ENCODE data around the gene UTP25. TPM values are rescaled to one million over a fixed set of nuclear protein-coding genes. Genes with fewer than 3 reads are reported as not detected.

The UTP25 gene, protein sequence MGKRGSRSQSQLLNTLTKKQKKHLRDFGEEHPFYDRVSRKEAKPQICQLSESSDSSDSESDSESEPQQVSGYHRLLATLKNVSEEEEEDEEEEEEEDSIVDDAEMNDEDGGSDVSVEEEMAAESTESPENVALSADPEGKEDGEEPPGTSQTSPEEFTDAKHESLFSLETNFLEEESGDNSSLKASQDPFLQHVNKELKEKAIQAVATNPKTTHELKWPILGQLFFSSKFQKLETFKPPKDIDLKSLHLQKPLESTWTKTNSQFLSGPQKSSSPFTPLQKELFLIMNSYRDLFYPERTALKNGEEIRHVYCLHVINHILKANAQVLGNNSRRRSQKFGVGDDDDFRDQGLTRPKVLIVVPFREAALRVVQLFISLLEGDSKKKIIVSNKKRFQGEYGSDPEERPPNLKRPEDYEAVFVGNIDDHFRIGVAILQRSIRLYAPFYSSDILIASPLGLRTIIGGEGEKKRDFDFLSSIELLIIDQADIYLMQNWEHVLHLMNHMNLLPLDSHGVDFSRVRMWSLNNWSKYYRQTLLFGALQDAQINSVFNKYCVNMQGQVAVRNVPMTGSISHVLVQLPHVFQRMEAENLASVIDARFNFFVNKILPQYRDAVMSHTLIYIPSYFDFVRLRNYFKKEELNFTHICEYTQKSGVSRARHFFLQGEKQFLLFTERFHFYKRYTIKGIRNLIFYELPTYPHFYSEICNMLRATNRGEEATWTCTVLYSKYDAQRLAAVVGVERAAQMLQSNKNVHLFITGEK
- 7.3 TPM for polyA plus RNA-seq (2013, experiment 1 of 2)
- 7.1 TPM for polyA plus RNA-seq (2013, experiment 2 of 2)

DNA sequence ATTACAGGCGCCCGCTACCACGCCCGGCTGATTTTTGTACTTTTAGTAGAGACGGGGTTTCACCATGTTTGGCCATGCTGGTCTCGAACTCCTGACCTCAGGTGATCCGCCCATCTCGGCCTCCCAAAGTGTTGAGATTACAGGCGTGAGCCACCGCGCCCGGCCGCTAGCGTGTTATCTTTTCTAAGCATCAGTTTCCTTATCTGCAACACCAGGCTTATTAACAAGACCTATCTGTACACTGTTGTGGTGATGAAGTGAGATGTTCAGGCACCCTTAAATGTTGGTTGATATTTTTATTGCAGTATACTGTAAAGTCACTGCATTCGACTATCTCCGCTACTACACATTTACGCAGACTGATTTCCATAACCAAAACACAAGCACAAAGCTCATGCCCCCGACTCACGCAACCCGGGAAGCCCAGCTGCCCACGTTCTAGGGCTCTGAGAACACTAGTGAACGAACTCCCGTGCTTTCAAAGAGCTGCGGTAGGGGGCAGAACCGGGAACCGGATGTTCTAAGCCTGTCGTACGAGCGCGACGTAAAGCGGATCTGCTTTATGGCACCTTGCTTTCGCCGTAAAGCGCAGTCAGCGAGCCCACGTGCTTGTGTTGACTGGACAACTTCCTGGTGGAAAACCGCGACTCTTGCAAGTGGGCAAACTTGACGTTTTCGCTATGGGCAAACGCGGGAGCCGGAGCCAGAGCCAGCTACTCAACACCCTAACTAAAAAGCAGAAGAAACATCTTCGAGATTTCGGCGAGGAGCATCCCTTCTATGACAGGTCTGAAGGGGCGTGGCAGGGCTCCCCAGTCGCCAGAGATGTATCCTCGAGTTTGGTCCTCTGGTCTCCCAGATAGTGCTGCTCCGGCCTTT lies at the start of gene UTP25:
Gene UTP25 (plus strand): TSS at position 589 of the 879 bp plus-strand sequence. CDS start 92 bp downstream, at position 681.
- H4K8ac ChIP-seq (ENCODE audit: low read depth, low read length), result peak within 1 kb of the TSS; percentile 97
- peak within 1 kb of the TSS; percentile 16 for H3K4ac ChIP-seq (ENCODE audit: low read depth, low read length)
- H2BK120ac ChIP-seq (ENCODE audit: low read depth, low read length), result no peak within 1 kb of the TSS
- no peak within 1 kb of the TSS for H2BK5ac ChIP-seq (ENCODE audit: low read length)
- H2BK15ac ChIP-seq (replicated peaks; ENCODE audit: low read depth), result no peak within 1 kb of the TSS
- no CpG with 5 or more reads among the region's 51 CpGs for WGBS (ENCODE audit: extremely low coverage, insufficient coverage, low lambda C conversion rate)
- H2AK5ac ChIP-seq (ENCODE audit: low read length), result no peak within 1 kb of the TSS
- peaks cover 3% of the 10 kb centered on the region for H3K79me2 ChIP-seq (ENCODE audit: control insufficient read depth, insufficient read depth, low read length)
- no peaks in the 10 kb centered on the region for H3K79me1 ChIP-seq (ENCODE audit: low read length)
- no peaks in the 10 kb centered on the region for H3K4me1 ChIP-seq (ENCODE audit: control insufficient read depth, low read depth, low read length)
- H4K5ac ChIP-seq (ENCODE audit: low read length), result no peak within 1 kb of the TSS
- DNase-seq, result peak; percentile 98
- no peak within 1 kb of the TSS for H3K18ac ChIP-seq (ENCODE audit: low read length)
- peak within 1 kb of the TSS; percentile 58 for H3K4me2 ChIP-seq (ENCODE audit: low read length)
- no peak within 1 kb of the TSS for H3K23ac ChIP-seq (ENCODE audit: low read length)
- peak within 1 kb of the TSS; percentile 88 for H3K4me3 ChIP-seq (ENCODE audit: low read length)
- peak within 1 kb of the TSS; percentile 75 for H3K9ac ChIP-seq (ENCODE audit: low read length)
- no peaks in the 10 kb centered on the region for H3K27me3 ChIP-seq (ENCODE audit: insufficient read depth, low read length, poor library complexity)
- peak within 1 kb of the TSS; percentile 84 for H3K56ac ChIP-seq (ENCODE audit: low read length)
- peak within 1 kb of the TSS; percentile 51 for H3K27ac ChIP-seq (ENCODE audit: low read depth, low read length)
- peaks cover 4% of the 10 kb centered on the region for H3K36me3 ChIP-seq (ENCODE audit: control insufficient read depth, insufficient read depth, low read length)

DNA sequence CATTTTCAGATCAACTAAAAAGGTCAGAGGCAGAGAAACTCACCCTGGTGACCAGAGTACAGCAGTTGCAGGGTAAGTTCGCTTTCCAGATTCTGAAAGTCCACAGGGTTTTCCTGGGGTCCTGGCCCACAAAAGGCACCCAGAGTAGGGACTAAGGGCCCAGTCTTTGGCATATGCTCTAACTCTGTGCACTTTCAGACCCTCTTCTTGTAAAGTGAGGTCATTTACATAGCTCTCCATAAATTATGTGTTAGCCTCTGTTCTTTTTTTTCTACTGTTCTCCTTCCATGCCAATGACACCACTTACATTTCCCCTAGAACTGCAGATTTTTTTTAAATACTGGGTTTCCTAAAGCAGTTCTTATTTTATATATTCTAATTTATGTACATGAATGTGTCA lies 49.7 kb upstream of the UTP25 start:
- Histone ChIP-seq H2BK15ac (replicated peaks; ENCODE audit: low read depth) (no peak overlapping the region), H3K23ac (ENCODE audit: low read length) (no peak overlapping the region), H3K9ac (ENCODE audit: low read length) (no peak overlapping the region), H3K4me2 (ENCODE audit: low read length) (no peak overlapping the region), H3K79me2 (ENCODE audit: control insufficient read depth, insufficient read depth, low read length) (no peaks in the 10 kb centered on the region), H3K4me1 (ENCODE audit: control insufficient read depth, low read depth, low read length) (no peaks in the 10 kb centered on the region), H3K56ac (ENCODE audit: low read length) (no peak overlapping the region), H4K8ac (ENCODE audit: low read depth, low read length) (no peak overlapping the region), H3K4me3 (ENCODE audit: low read length) (no peak overlapping the region), H3K27ac (ENCODE audit: low read depth, low read length) (no peak overlapping the region), H3K4ac (ENCODE audit: low read depth, low read length) (no peak overlapping the region), H4K5ac (ENCODE audit: low read length) (no peak overlapping the region), H3K79me1 (ENCODE audit: low read length) (peaks cover under 1% of the 10 kb centered on the region), H3K27me3 (ENCODE audit: insufficient read depth, low read length, poor library complexity) (no peaks in the 10 kb centered on the region), H2AK5ac (ENCODE audit: low read length) (no peak overlapping the region), H3K18ac (ENCODE audit: low read length) (no peak overlapping the region), H2BK120ac (ENCODE audit: low read depth, low read length) (no peak overlapping the region), H2BK5ac (ENCODE audit: low read length) (no peak overlapping the region), H3K36me3 (ENCODE audit: control insufficient read depth, insufficient read depth, low read length) (no peaks in the 10 kb centered on the region)
- WGBS (ENCODE audit: extremely low coverage, insufficient coverage, low lambda C conversion rate), result no CpG with 5 or more reads among the region's 1 CpG
- DNase-seq, result no peak

DNA sequence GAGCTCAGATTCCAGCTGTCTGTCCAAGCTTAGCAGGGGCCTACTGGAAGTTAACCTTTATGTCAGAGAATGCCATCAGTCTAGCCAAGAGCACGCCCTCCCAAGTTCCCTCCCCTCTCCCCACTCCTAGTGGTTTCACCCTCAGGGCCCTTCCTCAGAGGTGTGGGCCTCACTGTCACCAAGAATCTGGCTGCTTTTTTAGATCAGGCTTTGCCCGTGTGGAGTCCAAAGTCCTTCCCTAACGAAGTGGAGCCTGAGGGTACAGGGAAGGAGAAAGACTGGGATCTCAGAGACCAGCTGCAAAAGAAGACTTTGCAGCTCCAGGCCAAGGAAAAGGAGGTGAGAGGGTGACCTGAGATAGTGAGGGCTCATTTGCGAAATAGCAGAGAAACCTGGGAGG lies 47.5 kb upstream of the UTP25 start:
- no peak overlapping the region for H2BK120ac ChIP-seq (ENCODE audit: low read depth, low read length)
- H4K5ac ChIP-seq (ENCODE audit: low read length), result no peak overlapping the region
- H3K4me1 ChIP-seq (ENCODE audit: control insufficient read depth, low read depth, low read length), result no peaks in the 10 kb centered on the region
- H2AK5ac ChIP-seq (ENCODE audit: low read length), result no peak overlapping the region
- peak; percentile 7 for DNase-seq
- no peaks in the 10 kb centered on the region for H3K36me3 ChIP-seq (ENCODE audit: control insufficient read depth, insufficient read depth, low read length)
- no peak overlapping the region for H3K56ac ChIP-seq (ENCODE audit: low read length)
- H3K79me2 ChIP-seq (ENCODE audit: control insufficient read depth, insufficient read depth, low read length), result no peaks in the 10 kb centered on the region
- no peak overlapping the region for H4K8ac ChIP-seq (ENCODE audit: low read depth, low read length)
- no peaks in the 10 kb centered on the region for H3K27me3 ChIP-seq (ENCODE audit: insufficient read depth, low read length, poor library complexity)
- H3K4me3 ChIP-seq (ENCODE audit: low read length), result no peak overlapping the region
- no CpG with 5 or more reads among the region's 4 CpGs for WGBS (ENCODE audit: extremely low coverage, insufficient coverage, low lambda C conversion rate)
- H3K27ac ChIP-seq (ENCODE audit: low read depth, low read length), result no peak overlapping the region
- H2BK5ac ChIP-seq (ENCODE audit: low read length), result no peak overlapping the region
- H2BK15ac ChIP-seq (replicated peaks; ENCODE audit: low read depth), result no peak overlapping the region
- peaks cover 4% of the 10 kb centered on the region for H3K79me1 ChIP-seq (ENCODE audit: low read length)
- H3K4me2 ChIP-seq (ENCODE audit: low read length), result no peak overlapping the region
- H3K9ac ChIP-seq (ENCODE audit: low read length), result no peak overlapping the region
- H3K23ac ChIP-seq (ENCODE audit: low read length), result no peak overlapping the region
- H3K18ac ChIP-seq (ENCODE audit: low read length), result no peak overlapping the region
- no peak overlapping the region for H3K4ac ChIP-seq (ENCODE audit: low read depth, low read length)

DNA sequence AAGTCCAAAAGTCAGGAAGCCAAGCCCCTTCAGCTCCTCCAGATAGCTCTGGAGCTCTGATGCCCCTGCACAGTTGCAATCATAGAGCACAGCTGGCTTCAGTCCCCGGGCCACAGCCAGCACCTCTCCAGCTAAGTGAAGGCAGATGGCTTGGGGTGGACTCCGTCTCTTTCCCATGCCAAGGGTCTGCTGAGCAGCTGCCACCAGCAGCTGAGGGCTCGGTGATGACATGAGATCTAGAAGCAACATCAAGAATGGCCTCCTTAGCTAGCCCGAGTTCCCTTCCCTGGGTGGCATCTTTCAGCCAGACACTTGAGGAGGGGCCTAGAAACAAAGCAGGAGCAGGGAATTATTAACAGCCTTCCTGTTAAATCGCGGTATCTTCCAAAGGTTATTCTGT lies 44.4 kb upstream of the UTP25 start:
- Histone ChIP-seq H3K79me1 (ENCODE audit: low read length) (peaks cover 4% of the 10 kb centered on the region), H3K27ac (ENCODE audit: low read depth, low read length) (no peak overlapping the region), H4K5ac (ENCODE audit: low read length) (no peak overlapping the region), H3K27me3 (ENCODE audit: insufficient read depth, low read length, poor library complexity) (no peaks in the 10 kb centered on the region), H2BK5ac (ENCODE audit: low read length) (no peak overlapping the region), H2AK5ac (ENCODE audit: low read length) (no peak overlapping the region), H3K4me1 (ENCODE audit: control insufficient read depth, low read depth, low read length) (no peaks in the 10 kb centered on the region), H3K4me3 (ENCODE audit: low read length) (no peak overlapping the region), H2BK15ac (replicated peaks; ENCODE audit: low read depth) (no peak overlapping the region), H3K23ac (ENCODE audit: low read length) (no peak overlapping the region), H3K4me2 (ENCODE audit: low read length) (peak overlapping the region; percentile 91), H3K4ac (ENCODE audit: low read depth, low read length) (no peak overlapping the region), H2BK120ac (ENCODE audit: low read depth, low read length) (no peak overlapping the region), H3K36me3 (ENCODE audit: control insufficient read depth, insufficient read depth, low read length) (no peaks in the 10 kb centered on the region), H3K56ac (ENCODE audit: low read length) (peak overlapping the region; percentile 47), H3K79me2 (ENCODE audit: control insufficient read depth, insufficient read depth, low read length) (no peaks in the 10 kb centered on the region), H3K18ac (ENCODE audit: low read length) (no peak overlapping the region), H3K9ac (ENCODE audit: low read length) (peak overlapping the region; percentile 99), H4K8ac (ENCODE audit: low read depth, low read length) (no peak overlapping the region)
- DNase-seq, result no peak
- WGBS (ENCODE audit: extremely low coverage, insufficient coverage, low lambda C conversion rate), result no CpG with 5 or more reads among the region's 6 CpGs

DNA sequence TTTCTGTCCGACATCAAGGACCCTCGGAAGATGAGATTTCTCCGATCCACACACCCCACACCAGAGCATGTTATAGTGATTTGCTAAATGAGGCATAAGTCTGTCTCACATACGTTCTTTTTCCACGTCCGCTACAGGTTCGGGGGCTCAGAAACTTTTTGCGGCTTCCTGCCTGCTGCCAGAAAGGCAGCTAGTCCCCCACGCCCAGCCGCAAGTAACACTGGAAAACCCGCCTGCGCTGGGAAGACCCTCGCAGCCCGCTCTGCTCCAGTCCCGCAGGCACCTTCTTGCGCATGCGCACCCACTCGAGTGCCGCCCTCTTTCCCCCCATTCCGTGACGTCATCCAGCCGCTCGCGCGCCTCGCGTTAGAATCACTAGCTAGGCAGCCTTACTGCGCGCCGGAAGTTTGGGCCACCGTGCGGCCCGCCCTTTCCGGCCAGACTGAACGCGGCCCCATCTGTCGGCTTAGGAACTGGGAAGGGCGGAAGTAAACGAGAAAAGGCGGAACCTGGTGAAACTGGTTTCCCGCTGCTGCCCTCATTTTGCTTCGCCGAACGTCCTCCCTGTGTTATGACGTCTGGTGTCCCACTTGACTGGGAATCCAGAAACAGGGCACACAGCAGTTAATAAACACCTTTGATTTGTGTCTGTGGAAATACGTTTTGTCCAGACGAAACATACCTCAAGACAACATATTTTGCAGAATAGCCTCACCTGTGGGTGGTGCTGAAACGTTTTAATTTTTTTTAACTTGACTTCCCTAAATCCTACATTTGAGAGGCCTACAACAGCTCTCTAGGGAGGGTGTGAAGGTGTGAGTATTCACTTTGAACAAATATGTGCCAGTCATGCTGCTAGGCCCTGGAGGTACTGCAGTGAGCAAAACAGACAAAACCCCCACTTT lies 43.3 kb upstream of the UTP25 start, which contains the start of gene C1orf74:
Gene C1orf74 (minus strand): TSS at position 295 of the 905 bp plus-strand sequence. CDS start 925 bp downstream, outside the sequence.
- Histone ChIP-seq H3K27ac (ENCODE audit: low read depth, low read length) (no peak within 1 kb of the TSS), H3K4me1 (ENCODE audit: control insufficient read depth, low read depth, low read length) (no peaks in the 10 kb centered on the region), H3K79me1 (ENCODE audit: low read length) (peaks cover 4% of the 10 kb centered on the region), H3K4ac (ENCODE audit: low read depth, low read length) (peak within 1 kb of the TSS; percentile 18), H3K18ac (ENCODE audit: low read length) (no peak within 1 kb of the TSS), H2BK15ac (replicated peaks; ENCODE audit: low read depth) (no peak within 1 kb of the TSS), H3K4me2 (ENCODE audit: low read length) (peak within 1 kb of the TSS; percentile 91), H3K36me3 (ENCODE audit: control insufficient read depth, insufficient read depth, low read length) (no peaks in the 10 kb centered on the region), H3K27me3 (ENCODE audit: insufficient read depth, low read length, poor library complexity) (no peaks in the 10 kb centered on the region), H2BK5ac (ENCODE audit: low read length) (peak within 1 kb of the TSS; percentile 77), H3K56ac (ENCODE audit: low read length) (peak within 1 kb of the TSS; percentile 96), H3K9ac (ENCODE audit: low read length) (peak within 1 kb of the TSS; percentile 99), H4K5ac (ENCODE audit: low read length) (peak within 1 kb of the TSS; percentile 99), H2AK5ac (ENCODE audit: low read length) (no peak within 1 kb of the TSS), H2BK120ac (ENCODE audit: low read depth, low read length) (no peak within 1 kb of the TSS), H3K23ac (ENCODE audit: low read length) (no peak within 1 kb of the TSS), H3K4me3 (ENCODE audit: low read length) (peak within 1 kb of the TSS; percentile 98), H4K8ac (ENCODE audit: low read depth, low read length) (peak within 1 kb of the TSS; percentile 99), H3K79me2 (ENCODE audit: control insufficient read depth, insufficient read depth, low read length) (no peaks in the 10 kb centered on the region)
- DNase-seq, result peak; percentile 99
- no CpG with 5 or more reads among the region's 48 CpGs for WGBS (ENCODE audit: extremely low coverage, insufficient coverage, low lambda C conversion rate)
